Activated CD4-positive, alpha-beta T cell treated with anti-CD3 and anti-CD28 coated beads, Interleukin-2, Interleukin-6, amounts not matched to agents 100 ng/mL and 50 ng/mL, durations not matched to agents 16 hours and 8 hours (primary cell): ENCODE results near the gene ZDHHC8.

Source experiments
- DNase-seq: peaks from one replicate; pipeline ENCODE4 v3.0.0-alpha.2; 2020

ZDHHC8 gene

GRCh38 chr22:20164863-20165262 lies 33.3 kb downstream of the ZDHHC8 start:
- DNase-seq: no peak

- no peak for DNase-seq
Measured at GRCh38 chr22:20165421-20165820, 33.8 kb downstream of the ZDHHC8 start.

- no peak for DNase-seq
Measured at GRCh38 chr22:20165913-20166312, 34.3 kb downstream of the ZDHHC8 start.

- no peak for DNase-seq
Measured at GRCh38 chr22:20166703-20167102, 35.1 kb downstream of the ZDHHC8 start.

GRCh38 chr22:20167643-20168322 lies 36.2 kb downstream of the ZDHHC8 start:
- no peak for DNase-seq

GRCh38 chr22:20169253-20169822 lies 37.7 kb downstream of the ZDHHC8 start:
- DNase-seq: no peak

- DNase-seq: no peak
Measured at GRCh38 chr22:20170170-20170569, 38.6 kb downstream of the ZDHHC8 start.

GRCh38 chr22:20171288-20172140 lies 39.9 kb downstream of the ZDHHC8 start:
- DNase-seq: no peak

GRCh38 chr22:20172141-20172613 lies 40.6 kb downstream of the ZDHHC8 start:
- DNase-seq: no peak

- DNase-seq: no peak
Measured at GRCh38 chr22:20173246-20173645, 41.6 kb downstream of the ZDHHC8 start.

- DNase-seq: no peak
Measured at GRCh38 chr22:20173772-20174171, 42.2 kb downstream of the ZDHHC8 start.

GRCh38 chr22:20174785-20175596 lies 43.4 kb downstream of the ZDHHC8 start:
- no peak for DNase-seq

- DNase-seq: no peak
Measured at GRCh38 chr22:20175597-20175900, 43.9 kb downstream of the ZDHHC8 start.

- DNase-seq: no peak
Measured at GRCh38 chr22:20176421-20177085, 44.9 kb downstream of the ZDHHC8 start.

GRCh38 chr22:20177217-20177911 lies 45.8 kb downstream of the ZDHHC8 start:
- no peak for DNase-seq

- DNase-seq: no peak
Measured at GRCh38 chr22:20178075-20178914, 46.7 kb downstream of the ZDHHC8 start.

- DNase-seq: no peak
Measured at GRCh38 chr22:20178915-20179227, 47.3 kb downstream of the ZDHHC8 start.

- DNase-seq: no peak
Measured at GRCh38 chr22:20179455-20180244, 48.0 kb downstream of the ZDHHC8 start.

- DNase-seq: no peak
Measured at GRCh38 chr22:20180245-20180630, 48.6 kb downstream of the ZDHHC8 start.

- DNase-seq: no peak
Measured at GRCh38 chr22:20180640-20181039, 49.0 kb downstream of the ZDHHC8 start.
